GM19239 (cell line): ENCODE measurements around the gene MDFIC2.

Source experiments
- DNase-seq: peaks from one replicate; pipeline ENCODE4 v3.0.0; 2011; ENCODE audit warnings: low spot score; ENCODE audit not compliant: insufficient read length
- FAIRE-seq: peaks from 2 replicates; lab custom pipeline; 2011; peaks lifted over from hg19 to GRCh38; lab: Jason Lieb, UNC

The MDFIC2 gene

DNA sequence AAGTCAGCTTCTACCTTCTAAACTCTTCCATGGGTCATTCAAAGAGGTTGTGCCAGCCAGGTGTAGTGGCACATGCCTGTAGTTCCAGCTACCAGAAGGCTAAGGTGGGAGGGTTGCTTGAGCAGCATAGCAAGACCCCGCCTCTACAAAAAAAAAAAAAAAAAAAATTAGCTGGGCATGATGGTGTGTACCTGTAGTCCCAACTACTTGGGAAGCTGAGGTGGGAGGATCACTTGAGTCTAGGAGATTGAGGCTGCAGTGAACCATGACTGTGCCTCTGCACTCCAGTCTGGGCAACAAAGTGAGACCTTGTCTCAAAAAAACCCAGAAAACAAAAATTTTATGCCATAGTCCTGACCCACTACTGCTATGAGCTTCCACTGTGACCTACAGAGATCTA is 126.8 kb downstream of the MDFIC2 start:
- FAIRE-seq: no peak
- no peak for DNase-seq

- DNase-seq (no peak), FAIRE-seq (no peak)
Measured at GRCh38 chr3:70183781-70184504, 128.5 kb downstream of the MDFIC2 start.

DNA sequence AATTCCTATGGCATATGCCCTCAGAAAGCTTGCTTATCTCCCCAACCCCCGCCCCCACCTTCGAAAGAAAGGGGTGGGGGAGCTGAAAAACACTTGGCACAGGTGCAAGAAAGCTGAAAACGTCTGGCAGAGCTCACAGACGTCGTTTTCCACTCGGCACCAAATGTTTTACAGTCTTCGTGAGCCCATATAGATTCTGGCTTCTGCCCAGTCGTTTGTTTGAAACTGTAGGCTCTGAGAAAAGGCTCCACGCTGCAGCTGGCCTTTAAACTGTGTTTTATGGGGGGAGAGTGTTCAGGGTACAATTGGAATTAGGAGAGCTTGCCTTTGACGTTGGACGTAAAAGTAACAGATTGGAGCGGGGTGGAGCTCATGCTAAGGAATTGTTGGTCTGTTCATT is 130.3 kb downstream of the MDFIC2 start:
- DNase-seq (no peak), FAIRE-seq (no peak)

DNA sequence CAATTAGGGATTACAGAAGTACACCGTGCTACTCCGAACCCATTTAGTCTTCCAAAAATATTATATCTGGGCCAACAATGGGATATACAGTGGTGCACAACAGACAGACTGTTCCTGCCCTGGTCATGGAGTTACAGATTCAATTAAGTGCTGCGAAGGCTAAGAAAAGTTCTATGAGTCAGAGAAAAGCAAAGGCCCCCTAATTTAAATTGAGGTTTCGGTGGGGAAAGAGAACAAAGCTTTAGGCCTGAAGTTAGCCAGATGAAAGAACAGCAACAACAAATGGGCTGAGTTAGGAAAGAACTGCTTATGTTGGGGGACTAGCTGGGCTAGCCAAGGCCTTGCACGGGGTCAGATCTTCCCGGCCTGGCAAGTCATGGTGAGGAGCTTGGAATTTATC is 131.8 kb downstream of the MDFIC2 start:
- no peak for FAIRE-seq
- no peak for DNase-seq

DNA sequence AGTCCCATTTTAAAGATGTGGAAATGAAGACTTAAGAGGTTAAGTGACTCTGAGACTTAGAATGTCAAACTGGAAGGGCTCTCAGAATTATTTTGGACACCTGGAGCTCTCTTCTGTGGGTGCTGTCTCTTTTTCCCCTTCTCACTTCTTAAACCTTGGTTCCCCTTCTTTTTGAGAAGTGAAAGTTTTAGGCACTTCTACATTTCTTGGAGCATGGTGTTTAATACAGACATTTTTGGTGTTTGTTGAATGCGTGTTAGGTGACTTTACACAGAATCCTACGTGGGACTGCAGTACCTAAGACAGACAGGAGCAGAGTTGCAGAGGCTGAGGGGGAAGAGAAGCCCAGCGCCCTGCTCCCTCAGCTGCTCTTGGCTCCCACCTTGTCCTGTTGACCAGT is 133.3 kb downstream of the MDFIC2 start:
- DNase-seq (no peak), FAIRE-seq (no peak)

- FAIRE-seq (no peak), DNase-seq (no peak)
Measured at GRCh38 chr3:70177881-70178645, 134.4 kb downstream of the MDFIC2 start.

GRCh38 chr3:70176224-70176623 is 136.2 kb downstream of the MDFIC2 start:
- FAIRE-seq: no peak

GRCh38 chr3:70156808-70157207 is 155.6 kb downstream of the MDFIC2 start:
- FAIRE-seq: no peak
- no peak for DNase-seq

More at GRCh38 chr3:70176224-70176623, 136.2 kb downstream of the MDFIC2 start:
- DNase-seq: no peak

DNA sequence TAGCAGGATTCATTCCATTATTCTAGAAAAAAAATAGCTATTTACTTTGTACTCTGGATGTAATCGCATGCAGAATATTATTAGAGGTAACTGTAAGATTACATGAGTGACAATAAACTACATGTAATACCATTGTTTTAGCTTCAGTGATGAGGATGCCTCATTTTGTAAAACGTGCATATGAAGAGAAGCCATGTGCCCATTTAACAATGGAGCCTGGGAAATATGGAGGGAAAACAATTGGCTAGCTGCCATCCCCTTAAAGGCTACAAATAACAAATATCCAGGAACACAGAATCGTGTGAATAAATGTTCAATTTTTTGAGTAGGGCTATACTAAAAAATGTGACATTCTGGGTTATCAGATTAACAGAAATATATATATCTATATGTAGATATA is 161.8 kb downstream of the MDFIC2 start:
- DNase-seq (no peak), FAIRE-seq (no peak)

DNA sequence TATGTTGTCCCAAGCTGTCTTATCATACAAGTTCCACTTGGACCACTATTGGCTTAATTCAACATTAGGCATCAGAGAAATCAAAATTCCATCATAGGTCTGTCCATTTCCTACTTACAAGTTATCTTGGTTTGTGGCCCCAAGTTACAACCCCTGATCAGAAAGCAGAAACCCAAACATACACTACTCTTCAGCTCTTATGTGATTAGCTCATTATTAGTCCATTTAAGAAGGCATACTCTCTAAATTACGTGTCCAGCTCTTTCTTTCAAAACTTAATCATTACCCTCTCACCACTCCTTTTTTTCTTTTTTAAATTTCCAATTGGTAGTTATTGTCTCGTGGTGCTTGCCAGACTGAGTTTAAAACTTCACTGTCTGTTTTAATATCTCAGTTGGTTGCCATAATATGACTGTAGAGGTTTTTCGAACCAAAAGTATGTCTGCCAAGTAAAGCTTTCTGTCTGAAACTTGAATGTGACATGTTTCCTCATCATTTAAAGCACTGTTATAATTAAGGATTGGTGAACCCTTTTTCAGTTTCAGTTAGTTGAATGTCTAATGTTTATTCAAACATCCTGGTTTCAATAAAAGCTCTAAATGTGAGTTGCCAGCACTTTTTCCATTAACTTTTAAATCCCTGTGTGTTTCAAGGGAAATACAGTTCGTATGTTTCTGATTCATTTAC is 162.6 kb downstream of the MDFIC2 start:
- no peak for FAIRE-seq
- no peak for DNase-seq
